ENCODE results near the gene OR1Q1.
A peak's percentile ranks its signal among the peaks of the same experiment; 100 is the strongest.

GRCh38 chr9:122642226-122642625, 27.7 kb downstream of the OR1Q1 start:
- no peak for TF ChIP-seq POLR2A (IDR thresholded peaks at IDR 0.05; ENCODE audit: borderline replicate concordance, extremely low read depth, insufficient read depth, insufficient read length)
- no peak for TF ChIP-seq SP1 (IDR thresholded peaks at IDR 0.05; ENCODE audit: low read depth)
- no peak for TF ChIP-seq RAD21 (IDR thresholded peaks at IDR 0.05; ENCODE audit: low read depth)
- TF ChIP-seq CEBPB (IDR thresholded peaks at IDR 0.05; ENCODE audit: low read depth), result no peak
- peak; percentile 66 for TF ChIP-seq REST (IDR thresholded peaks at IDR 0.05; ENCODE audit: low read depth)
- no peak for TF ChIP-seq SIN3A (IDR thresholded peaks at IDR 0.05; ENCODE audit: low read depth)

Measured in HCT116 (cell line).